ENCODE data around the gene AKT3.
"Not testable (repeated sequence)": the region's sequence is repeated elsewhere in the genome, so short reads cannot be mapped to it uniquely, and the experiment has no call there.

Gene AKT3

DNA sequence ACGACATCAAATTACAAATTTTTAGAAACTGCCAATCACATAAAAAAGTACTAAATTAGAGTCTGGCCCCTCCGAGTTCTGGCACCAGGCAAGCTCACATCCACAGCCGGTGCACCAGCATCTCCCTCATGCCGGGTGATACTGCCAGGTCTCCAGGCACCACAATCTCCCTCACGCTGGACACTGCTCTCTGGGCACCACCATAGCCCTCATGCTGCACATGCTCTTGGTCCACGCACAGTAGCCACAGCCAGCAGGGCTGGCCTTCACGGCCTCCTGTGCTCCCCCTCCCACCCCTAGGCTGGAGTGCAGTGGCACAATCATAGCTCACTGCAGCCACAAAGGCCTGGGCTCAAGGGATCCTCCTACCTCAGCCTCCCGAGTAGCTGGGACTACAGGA, 65.5 kb downstream of the AKT3 start:
- no peak for DNase-seq (ENCODE audit: low read depth in 2 of 2)

DNA sequence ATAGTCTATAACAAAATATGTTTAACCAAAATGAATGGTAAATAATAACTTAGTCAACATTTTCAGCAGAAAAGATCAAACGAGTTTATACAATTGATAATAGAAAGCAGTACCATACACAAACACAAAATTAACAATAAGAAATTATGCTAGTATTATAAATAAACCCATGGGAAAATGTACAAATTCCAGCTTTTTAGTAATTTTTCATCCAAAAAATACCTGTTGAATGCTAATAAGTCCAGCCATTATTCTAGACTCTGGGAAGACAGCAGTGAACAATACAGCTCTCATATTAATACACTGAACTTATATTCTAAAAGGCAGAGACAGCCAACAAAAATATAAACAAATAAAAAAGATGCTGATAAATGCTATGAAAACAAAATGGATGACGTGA, 66.3 kb downstream of the AKT3 start:
- no peak for DNase-seq (ENCODE audit: low read depth in 2 of 2)

DNA sequence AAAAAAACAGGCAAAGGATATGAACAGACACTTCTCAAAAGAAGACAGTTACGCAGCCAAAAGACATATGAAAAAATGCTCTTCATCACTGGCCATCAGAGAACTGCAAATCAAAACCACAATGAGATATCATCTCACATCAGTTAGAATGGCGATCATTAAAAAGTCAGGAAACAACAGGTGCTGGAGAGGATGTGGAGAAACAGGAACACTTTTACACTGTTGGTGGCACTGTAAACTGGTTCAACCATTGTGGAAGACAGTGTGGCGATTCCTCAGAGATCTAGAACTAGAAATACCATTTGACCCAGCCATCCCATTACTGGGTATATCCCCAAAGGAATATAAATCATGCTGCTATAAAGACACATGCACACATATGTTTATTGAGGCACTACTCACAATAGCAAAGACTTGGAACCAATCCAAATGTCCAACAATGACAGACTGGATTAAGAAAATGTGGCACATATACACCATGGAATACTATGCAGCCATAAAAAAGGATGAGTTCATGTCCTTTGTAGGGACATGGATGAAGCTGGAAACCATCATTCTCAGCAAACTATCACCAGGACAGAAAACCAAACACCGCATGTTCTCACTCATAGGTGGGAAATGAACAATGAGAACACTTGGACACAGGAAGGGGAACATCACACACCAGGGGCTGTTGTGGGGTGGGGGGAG, 77.5 kb downstream of the AKT3 start:
- not testable (repeated sequence) for DNase-seq (ENCODE audit: low read depth in 2 of 2)

DNA sequence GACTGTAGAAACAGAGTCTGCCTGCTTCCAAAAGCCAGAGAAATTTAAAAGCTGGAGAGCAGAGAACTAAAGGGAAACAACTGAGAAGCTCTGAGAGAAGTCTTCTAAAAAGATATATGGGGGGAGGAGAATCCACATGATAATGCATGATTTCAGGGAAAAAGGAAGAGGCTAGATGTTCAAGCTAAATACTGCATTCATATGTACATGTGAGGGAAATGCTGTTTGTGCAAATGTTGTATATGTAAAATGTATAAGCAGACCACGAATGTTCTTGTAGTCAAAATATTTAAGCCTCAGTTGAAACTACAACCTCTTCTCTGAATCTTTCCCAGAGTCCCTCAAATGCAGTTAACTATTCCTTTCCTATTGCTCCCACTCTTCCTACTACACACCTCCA, 79.2 kb downstream of the AKT3 start:
- no peak for DNase-seq (ENCODE audit: low read depth in 2 of 2)

DNA sequence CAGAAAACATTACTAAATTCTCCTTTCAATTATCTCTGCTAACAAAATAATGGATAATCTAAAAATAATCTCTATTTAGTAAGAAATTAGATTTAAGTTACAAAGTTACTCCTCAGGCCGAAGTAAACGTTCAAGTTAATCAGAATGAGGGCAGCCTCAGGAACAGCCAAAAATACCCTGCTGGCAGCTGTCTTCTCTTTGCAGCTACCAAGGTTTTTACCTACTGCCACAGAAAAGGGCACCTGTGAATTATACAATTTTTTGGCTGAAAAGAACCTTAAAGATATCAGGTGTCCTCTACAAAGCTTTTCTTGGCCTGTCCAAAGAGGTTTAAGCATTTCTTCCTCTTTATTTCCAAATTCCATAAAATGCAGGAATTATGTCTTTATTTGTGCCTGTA, 84.4 kb downstream of the AKT3 start:
- no peak for DNase-seq (ENCODE audit: low read depth in 2 of 2)

DNA sequence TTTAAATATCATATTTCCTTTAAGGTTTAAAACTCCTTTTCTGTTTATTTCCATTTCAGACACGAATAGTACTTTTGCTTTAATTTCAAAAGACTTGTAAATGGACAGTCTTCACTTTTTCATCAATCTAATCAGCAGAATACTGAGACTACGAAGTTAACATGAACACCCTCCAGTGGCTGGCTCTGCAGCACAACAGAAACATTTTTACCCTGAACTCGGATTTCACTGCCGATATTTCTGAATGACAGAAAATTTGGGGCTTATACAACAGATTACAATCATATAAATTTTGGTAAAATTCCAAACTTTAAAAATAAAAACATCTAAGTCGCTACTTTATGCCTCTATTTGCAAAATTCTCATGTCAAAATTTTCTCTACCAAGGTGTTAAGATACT, 86.2 kb downstream of the AKT3 start:
- no peak for DNase-seq (ENCODE audit: low read depth in 2 of 2)

DNA sequence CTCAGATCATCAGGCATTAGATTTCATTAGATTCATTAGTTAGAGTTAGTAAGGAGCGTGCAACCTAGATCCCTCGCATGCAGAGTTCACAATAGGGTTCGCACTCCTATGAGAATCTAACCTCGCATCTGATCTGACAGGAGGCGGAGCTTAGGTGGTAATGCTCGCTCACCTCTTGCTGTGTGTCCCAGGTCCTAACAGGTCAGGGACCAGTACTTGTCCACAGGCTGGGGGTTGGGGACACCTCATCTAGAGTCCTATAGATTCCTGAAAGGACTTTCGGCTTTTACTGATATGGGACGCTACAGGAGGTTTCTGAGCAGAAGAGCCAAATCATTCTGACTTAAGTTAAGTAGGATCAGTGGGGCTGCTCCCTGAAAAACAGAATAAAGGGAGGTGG, 91.4 kb downstream of the AKT3 start:
- no peak for DNase-seq (ENCODE audit: low read depth in 2 of 2)

DNA sequence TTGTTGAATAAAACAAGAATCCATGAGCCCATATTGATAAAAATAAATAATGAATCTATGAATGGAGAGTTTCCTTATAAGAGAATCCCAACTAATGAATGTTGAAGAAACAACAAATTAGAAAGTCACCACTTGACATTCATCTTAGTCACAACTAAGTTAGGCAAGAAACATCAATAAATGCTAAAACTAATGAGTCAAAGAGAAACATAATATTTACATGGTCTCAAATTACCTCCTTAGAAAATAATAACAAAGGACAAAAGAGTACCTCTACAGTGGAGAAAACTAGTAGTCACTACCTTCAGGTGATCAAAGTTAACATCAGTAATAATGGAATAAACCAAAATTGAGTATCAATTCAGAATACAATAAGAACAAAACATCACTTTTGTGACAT, 93.5 kb downstream of the AKT3 start:
- no peak for DNase-seq (ENCODE audit: low read depth in 2 of 2)

DNA sequence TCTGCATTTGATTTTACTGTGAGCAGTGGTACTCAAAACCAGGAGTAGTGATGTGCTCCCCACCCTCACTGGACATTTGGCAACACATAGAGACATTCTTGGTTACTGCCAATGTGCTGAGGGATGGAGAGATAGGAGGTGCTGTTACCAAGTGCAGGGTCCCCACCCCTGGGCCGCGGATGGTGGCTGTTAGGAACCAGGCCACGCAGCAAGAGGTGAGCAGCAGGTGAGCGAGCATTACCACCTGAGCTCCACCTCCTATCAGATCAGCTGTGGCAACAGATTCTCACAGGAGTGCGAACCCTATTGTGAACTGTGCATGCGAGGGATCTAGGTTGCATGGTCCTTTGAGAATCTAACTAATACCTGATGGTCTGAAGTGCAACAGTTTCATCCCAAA, 95.7 kb downstream of the AKT3 start:
- no peak for DNase-seq (ENCODE audit: low read depth in 2 of 2)

DNA sequence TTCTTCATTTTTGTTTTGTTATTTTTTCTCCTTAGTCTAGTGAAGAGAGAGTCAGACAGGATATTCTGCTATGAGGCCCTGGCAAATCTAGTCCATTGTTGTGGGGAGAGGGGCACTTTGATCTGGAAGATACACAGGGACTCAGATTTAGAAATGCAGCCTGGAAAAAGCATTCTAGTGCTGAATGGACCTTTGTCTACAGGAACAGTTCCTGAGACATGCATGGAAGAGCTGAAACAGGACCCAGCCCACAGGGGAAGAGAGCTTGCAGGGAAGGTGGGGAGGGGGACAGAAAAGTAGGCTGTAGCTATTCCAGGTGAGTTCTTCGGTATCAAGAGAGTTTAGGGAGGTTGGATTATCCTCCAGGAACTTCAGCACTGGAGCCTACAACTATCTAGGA, 98.5 kb downstream of the AKT3 start:
- DNase-seq (ENCODE audit: low read depth in 2 of 2): no peak

DNA sequence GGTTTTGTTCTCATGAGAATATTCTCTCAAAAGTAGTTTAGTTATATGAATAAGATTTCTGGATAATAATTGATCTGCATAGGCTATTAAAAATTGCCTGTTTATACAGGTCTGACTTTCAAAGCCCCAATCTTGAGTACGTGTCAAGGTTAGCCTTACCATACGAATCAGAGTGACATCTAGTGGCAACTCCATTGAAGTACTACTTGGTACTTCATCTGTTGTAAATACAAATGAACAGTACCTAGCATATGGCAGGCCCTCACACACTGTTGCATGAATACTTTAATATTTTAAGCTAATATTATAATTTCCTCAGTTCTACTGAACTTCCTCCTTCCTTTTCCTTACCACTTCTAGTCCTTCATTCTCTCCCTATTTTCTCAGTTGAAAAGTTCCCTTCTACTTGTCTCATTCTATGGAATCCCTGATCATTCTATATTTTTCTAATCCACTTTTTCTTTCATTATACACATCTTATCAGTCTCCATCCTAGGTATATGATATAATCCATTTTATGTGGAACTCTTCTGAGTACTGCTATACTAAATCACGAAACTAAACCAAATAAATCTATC, 101.2 kb downstream of the AKT3 start:
- DNase-seq (ENCODE audit: low read depth in 2 of 2): no peak

DNA sequence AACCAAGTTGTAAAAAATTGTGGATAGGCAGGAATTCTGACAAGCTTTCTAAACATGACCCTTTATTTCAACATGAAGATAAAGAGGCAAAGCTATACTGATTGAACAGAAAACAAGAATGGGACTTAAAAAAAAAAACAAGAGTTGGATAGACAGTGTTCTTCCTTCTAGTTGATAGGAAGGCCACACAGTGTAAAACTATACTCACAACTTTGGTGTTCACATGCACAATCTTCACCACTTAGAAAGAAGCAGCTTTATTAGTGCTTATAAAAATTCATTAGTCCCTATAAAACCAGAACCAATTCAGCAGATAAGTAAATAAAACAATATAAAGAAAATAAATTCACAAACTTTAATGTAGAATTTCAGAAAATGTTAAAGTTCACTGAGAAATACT, 101.8 kb downstream of the AKT3 start:
- DNase-seq (ENCODE audit: low read depth in 2 of 2): no peak

DNA sequence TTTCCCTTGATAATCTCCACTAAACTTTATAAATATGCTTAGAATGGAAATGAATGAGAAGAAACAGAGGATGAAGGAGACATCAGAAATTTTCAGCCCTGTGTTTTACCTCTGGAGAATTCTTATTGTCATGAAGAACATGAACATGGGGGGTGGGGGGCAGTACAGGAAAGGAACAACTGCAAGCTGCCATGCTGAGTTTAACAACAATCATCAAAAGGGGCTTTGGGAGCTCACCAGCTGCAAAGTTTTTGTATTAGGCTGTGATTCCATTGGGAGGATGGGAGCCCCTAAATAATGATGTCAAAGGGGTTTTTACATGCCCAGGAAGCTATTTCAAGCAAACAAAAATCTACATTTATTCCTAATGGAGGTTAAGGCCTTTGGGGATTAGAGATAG, 103.3 kb downstream of the AKT3 start:
- no peak for DNase-seq (ENCODE audit: low read depth in 2 of 2)

DNA sequence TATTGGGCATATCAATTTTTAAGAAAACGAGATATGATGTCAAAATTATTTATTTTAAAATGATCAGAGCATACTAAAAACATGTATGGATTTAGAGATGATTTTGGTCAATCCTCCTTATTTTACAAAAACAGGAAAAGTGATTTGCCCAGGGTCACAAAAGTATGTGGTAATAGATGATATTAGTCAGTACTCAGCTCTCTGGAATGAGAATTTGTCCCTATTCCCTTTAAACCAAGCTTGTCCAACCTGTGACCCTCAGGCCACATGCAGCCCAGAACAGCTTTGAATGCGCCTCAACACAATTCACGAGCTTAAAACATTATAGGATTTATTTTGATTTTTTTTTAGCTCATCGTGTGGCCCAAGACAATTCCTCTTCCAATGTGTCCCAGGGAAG, 104.7 kb downstream of the AKT3 start:
- no peak for DNase-seq (ENCODE audit: low read depth in 2 of 2)

DNA sequence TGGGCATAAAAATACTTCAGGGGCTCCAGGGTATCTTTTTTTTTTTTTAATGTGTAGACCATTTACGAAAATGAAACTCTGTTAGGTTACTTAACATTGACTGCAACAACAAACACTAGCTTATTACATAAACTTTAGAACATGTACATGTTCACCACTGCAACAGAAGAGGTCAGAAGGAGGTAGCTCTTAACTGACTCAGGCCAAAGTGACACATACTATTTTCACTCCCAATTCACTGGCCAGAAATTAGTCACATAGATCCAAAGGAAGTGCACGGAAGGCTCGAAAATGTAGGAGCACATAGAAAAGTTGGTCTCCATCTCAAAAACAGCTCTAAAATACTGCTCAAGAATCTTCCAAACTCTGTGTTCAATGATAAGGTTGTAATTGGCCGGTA, 107.2 kb downstream of the AKT3 start:
- DNase-seq (ENCODE audit: low read depth in 2 of 2): no peak

DNA sequence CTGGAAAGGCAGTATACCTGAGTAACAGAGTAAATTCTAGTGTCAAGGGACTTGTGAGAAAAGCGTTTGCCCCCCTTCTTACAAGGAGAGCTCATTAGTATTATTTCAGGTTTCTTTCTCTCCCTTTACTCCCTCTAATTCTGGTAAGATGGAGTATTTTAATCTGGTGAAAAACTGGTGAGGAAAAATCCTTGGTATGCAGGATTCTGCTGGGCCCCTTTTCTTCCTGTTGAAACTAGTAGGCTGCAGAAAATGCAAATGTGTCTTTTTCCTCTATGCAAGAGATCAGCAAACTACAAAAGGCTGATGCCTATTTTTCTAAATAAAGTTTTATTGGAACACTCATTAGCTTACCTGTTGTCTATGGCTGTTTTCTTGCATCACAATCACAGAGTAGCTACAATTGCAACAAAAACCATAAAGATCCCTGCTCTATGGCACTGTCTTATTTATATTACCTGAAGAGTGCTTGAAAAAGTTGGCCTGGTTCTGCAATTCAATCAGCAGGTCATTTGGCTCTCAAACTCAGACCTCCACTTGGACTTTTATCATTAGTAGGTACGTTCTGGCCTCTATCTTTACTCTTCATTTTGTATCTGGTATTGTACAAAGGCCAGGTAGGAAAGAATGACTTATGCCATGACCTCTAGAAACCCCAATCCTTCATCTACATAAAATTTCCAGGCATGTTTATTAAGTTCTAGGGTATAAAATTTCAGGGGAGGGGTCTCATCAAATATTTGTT, 109.6 kb downstream of the AKT3 start:
- DNase-seq (ENCODE audit: low read depth in 2 of 2): no peak

DNA sequence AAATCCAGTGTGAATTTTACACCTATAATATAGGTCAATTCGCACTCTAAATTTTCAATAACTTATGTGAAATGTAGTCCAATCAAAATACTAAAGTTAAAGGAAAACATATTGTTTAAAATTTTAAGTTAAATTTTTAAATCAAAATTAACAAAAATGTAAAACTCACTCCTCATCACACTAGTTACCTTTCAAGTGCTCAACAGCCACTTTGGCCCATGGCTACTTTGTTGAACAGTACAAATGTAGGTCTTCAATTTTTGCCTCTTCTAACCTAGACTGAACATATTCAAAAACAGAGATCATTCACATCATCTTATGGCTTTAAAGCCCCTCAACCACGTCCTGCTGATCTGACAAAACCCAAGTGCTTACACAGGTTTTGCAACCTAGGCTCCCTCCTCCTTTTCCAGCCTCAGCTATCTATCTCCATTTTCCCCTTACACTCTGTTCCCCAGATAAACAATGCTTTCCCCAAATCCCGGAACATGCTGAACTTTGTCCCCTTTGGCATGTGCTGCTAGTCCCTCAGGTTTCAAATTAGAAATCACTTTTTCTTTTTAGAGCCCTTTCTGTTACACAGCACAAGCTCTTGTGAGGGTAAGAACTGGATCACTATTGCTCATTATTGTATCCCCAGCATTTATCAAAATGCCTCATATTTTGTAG, 110.6 kb downstream of the AKT3 start:
- DNase-seq (ENCODE audit: low read depth in 2 of 2): no peak

DNA sequence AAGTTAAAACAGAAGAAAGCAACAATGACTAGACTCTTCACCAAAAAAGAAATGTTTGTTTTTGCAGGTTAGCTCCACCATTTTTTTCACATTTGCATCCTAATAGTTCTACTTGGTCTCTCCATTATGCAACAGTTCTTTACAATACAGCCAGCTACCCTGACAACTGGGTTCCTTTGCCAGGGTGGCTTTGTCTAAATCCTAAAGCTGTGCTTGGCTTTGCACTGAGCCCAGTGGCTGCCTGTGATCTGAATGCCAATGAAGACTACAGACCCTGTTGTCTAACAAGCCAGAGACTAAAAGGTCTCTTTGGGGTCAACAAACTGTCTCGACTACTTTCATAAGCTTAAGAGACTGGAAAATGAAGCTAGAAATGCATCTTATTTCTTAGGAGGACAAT, 112.0 kb downstream of the AKT3 start:
- no peak for DNase-seq (ENCODE audit: low read depth in 2 of 2)

DNA sequence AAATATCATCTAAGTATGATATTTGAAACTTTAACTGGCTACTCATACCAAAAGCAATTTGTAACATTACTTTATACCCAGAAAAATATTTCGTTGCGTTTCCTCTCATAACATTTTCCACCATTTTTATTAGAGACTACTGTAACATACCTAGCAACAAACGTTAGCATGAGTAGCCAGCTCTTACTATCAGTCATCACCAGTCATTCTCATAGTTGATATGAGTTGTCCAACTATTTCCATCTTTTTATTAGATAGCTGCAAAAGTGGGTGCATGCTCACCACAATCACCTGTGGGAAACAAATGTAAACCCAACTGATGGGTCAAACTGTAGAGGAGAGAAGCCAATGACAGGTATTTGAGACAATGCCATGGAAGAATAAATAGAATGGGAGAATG, 114.6 kb downstream of the AKT3 start:
- DNase-seq (ENCODE audit: low read depth in 2 of 2): no peak

DNA sequence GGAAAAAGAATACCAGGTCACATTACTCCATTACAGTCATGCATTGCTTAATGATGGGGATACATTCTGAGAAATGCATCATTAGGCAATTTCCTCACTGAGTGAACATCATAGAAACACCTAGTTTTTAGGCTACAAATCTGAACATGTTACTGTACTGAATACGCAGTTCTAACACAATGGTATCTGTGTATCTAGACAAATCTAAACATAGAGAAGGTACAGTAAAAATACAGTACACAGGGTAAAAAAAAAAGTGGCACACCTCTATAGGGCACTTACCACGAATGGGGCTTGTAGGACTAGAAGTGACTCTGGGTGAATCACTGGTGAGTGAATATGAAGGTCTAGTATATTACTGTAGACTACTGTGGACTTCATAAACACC, 115.7 kb downstream of the AKT3 start:
- no peak for DNase-seq (ENCODE audit: low read depth in 2 of 2)

DNA sequence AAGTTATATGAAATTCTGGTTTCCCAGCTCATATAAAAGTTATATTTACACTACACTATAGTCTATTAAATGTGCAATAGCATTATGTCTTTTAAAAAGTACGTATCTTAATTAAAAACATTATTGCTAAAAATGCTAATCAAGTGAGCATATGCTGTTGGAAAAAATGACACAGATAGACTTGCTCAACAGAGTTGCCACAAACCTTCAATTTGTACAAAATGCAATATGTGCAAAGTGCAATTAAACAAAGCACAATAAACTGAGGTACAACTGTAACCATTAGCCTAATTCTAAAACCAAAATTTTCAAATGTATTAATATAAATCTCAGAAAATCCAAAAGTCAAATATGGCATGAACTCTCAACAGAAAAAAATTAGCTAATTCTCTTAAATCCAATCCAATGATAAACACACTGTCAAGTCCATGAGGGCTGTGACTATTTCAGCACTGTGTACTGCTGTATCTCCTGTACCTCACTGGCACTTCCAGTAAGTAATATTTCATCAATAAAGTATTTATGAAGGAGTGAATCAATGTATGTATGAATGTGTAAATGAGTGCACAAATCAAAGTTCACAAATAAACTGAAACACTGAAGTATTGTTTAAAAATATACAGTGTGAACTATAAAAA, 116.3 kb downstream of the AKT3 start:
- DNase-seq (ENCODE audit: low read depth in 2 of 2): no peak

DNA sequence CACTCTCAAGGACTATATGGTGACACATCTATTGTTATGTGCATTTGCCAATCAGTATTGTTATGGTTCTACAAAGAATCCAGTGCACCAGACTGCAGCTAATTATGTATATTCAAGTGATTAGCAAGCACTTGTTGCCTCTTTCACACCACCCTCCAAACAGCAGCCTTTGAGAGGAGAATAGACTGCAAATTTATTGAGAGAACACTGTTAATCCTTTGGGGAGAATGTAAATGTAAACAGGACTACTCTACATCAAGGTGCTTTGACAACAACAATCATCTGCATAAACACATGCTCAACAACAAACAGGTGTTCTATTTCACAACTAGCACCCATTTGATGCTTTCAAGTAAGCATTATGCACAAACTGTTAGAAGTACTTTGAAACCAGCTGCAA, 117.4 kb downstream of the AKT3 start:
- DNase-seq (ENCODE audit: low read depth in 2 of 2): no peak
